ENCODE measurements around the gene SNCA.

DNA sequence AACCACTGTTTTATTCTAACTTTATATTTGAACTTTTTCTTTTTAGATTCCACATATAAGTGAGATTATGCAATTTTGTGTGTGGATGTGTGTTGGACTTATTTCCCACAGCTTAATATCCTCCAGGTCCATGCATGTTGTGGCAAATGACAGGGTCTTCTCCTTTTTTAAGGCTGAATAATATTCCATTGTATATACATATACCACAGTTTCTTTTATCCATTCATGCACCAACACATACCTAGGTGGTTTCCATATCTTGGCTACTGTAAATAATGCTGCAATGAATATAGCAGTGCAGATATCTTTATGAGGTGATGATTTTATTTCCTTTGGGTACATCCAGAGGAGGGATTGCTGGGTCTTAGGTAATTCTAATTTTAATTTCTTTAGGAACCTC is 69.0 kb downstream of the SNCA start:
- TF ChIP-seq CTCF (IDR thresholded peaks at IDR 0.05), result no peak
- TF ChIP-seq EP300 (IDR thresholded peaks at IDR 0.05; ENCODE audit: low read depth), result no peak

Measured in transverse colon (tissue), 3 donors.